Esophagus muscularis mucosa (tissue), 3 donors: Measurements from ENCODE around the gene NTRK2.

Experiments
- CTCF ChIP-seq, 3 experiments: fragments of 200-600 bp in 2 of 3; fragments of 450-650 bp in 1 of 3; sonication (generic) in 2 of 3; IDR thresholded peaks; one replicate each; pipeline ENCODE4 v1.5.1; 2017 to 2019; ENCODE audit warnings: antibody characterized with exemption in 3 of 3, mild to moderate bottlenecking in 2 of 3, moderate library complexity in 1 of 3
- POLR2A ChIP-seq: fragments of 450-650 bp; IDR thresholded peaks from one replicate; pipeline ENCODE4 v1.6.1; 2017; ENCODE audit warnings: antibody characterized with exemption, moderate library complexity, mild to moderate bottlenecking, low read depth
- POLR2AphosphoS5 ChIP-seq, 2 donors: sonication (generic); formaldehyde crosslinking; IDR thresholded peaks; one replicate each; pipeline ENCODE4 v1.6.1; 2017; ENCODE audit warnings: antibody characterized with exemption in 2 of 2

DNA sequence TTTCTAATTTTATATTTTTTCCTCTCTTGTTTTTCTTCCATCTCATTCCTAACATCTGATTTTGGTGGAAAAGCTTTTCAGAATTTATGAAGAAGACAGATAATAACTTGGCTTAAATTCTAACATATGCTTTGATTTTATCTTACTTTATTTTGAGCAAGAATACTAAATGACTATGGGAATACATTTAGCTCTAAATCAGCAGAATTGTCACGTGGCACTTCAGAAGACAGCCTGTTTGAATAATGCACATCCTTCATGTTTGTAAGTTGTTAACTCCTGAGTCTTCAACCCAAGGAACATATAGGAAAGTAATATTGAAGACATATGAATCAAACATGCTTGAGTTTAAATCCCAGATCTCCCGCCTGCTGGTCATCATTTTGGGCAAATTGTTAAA is 90.3 kb downstream of the NTRK2 start:
- TF ChIP-seq CTCF (IDR thresholded peaks at IDR 0.05): no peak
- no peak for TF ChIP-seq POLR2AphosphoS5 (IDR thresholded peaks at IDR 0.05)
- no peak for TF ChIP-seq POLR2A
